ENCODE data around the gene BABAM2.

Gene BABAM2

DNA sequence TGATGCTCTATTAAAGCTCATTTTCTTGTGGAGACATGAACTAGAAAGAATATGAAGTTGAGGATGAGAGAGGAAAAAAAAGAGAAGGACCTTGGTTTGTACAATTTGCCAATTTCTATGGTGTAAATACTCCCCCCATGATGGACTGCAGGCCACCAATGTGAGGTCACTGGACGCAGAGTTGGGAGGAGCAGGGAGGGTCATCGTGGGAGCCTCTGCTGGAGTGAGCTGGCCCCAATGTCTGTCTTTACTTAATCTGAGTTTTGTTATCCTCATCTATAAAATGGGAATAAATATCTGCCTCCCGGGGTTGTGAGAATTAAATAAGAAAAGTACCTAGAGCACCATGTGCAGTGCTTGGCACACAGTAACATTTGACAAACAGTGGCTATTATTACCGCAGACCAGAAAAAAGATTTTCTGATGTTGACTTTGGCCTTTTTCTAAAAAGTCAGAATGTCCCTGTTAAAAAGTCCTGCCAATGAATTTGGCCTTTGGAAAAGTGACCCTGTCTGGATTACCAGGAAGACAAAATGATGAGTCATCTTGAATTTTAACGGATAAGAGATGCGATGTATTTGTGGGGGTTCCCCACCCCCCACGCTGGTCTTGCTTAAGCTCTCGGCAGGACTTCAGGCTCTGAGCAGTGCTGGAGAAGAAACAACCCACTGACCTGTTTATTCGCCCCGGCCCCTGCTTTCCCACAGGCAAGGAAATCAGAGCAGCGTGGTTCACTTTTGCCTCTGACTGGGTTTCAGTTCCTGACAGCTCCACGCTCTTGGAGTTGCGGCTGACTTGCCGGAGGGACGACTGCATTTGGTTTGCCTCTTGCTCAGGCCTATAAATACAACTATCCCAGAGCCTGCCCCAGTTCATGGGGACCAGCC is 451.8 kb downstream of the BABAM2 start:
- H3K4me3 ChIP-seq (replicated peaks in 1 of 2; ENCODE audit: low read depth in 2 of 2, low read length in 2 of 2): no peak overlapping the region
- DNase-seq (ENCODE audit: low read depth in 2 of 2): peak; percentile 80 to 96
- TF ChIP-seq, protein P1, sequence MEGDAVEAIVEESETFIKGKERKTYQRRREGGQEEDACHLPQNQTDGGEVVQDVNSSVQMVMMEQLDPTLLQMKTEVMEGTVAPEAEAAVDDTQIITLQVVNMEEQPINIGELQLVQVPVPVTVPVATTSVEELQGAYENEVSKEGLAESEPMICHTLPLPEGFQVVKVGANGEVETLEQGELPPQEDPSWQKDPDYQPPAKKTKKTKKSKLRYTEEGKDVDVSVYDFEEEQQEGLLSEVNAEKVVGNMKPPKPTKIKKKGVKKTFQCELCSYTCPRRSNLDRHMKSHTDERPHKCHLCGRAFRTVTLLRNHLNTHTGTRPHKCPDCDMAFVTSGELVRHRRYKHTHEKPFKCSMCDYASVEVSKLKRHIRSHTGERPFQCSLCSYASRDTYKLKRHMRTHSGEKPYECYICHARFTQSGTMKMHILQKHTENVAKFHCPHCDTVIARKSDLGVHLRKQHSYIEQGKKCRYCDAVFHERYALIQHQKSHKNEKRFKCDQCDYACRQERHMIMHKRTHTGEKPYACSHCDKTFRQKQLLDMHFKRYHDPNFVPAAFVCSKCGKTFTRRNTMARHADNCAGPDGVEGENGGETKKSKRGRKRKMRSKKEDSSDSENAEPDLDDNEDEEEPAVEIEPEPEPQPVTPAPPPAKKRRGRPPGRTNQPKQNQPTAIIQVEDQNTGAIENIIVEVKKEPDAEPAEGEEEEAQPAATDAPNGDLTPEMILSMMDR (IDR thresholded peaks at IDR 0.05; ENCODE audit: low read depth, low read length): no peak

DNA sequence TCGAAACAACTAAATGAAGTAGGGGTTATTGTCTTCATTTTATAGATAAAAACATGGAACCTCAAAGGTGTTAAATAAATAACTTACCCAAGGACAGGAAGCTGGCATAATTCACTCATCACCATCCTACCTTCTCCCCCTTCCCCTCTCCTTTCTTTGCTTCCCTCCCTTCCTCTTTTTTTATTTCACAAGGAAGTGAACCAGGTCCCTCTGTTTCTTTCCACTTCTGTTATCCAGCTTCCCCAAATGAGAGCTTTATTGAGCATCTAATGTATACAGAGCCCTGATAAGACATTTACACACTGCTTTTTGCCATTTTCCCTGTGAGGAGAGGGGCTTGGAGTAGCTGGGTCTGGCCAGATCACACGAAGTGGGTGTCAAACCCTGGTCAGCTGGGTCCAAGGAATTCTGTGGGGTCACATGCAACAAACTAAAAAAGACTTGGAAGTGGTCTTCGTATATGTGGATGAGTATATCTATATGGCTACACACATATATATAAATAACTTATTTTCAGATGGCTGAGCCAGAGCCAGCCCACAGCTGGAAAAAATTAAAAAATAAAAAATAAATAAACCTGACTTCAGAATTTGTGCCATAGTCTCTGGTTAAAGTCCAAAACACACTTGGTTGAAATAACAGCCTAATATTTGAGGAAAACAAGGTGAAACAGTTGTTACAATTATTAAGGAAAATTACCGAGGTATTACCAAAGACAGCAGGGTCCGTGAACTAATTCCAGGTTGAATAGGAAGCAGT is 452.8 kb downstream of the BABAM2 start:
- DNase-seq (ENCODE audit: low read depth in 2 of 2): no peak
- TF ChIP-seq, protein P1 (IDR thresholded peaks at IDR 0.05; ENCODE audit: low read depth, low read length): no peak
- H3K4me3 ChIP-seq (replicated peaks in 1 of 2; ENCODE audit: low read depth in 2 of 2, low read length in 2 of 2): no peak overlapping the region

DNA sequence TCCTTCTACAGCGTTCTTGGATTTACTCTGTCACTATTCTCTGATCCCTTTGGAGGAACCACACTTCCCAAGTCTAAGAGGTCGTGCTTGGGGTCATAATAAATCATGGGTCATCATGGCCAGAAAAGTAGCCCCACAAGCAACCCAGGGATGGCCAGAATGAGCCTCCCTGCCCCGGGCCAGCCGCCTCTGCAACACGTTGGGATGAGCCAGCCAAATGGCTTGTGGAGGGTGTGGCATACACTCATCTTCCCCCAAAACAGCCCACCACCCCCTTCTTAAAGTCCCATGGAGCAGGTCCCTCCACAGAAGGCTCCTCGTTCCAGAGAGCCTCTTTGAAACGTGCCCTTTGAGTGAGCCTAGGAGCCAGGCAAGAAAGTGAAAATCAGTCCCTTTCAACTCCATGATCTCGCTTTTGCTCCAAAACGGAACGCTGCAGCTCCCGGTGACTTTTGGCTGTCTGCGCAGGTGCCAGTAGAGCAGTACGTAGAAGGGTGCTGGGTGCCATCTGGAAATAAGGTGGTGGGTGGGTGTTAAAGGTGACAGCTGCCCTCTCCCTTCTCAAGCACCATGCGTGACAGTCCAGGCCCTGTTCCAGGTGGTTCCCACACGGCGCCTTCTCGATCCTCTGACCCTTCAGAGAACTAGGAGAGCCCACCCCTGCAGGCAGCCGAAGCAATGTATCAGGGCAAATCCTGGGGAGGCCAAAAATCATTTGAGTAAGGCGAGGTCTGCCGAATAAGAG is 453.6 kb downstream of the BABAM2 start:
- no peak for DNase-seq (ENCODE audit: low read depth in 2 of 2)
- TF ChIP-seq, protein P1 (IDR thresholded peaks at IDR 0.05; ENCODE audit: low read depth, low read length): no peak

DNA sequence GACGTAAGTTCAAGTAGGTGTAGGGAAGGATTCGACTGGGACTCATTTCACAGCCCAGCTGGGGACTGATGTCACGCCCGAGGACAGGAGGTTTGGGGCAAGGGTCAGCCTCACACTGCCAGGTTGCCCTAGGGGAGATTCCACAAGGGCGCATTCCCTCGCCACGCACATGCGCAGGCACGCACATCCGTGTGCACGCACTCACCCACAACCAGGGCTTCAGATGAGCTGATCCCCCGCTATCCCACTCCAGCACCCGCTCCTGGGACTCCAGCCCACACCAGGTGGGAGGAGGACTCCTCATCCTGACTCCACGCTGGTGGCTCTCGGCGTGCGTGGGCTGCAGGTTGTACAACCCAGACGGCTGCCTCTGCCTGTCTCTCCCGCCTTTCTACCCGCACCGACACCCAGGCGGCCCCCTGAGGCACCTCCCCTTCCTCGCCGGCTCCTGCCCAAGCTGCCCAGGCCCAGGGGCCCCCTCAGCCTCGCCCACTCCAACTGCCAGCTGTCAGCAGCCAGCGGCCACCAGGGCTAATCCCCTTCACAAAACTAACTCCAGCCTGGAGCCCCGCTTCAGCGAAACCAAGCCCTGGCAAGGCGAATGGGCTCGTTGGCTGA is 454.3 kb downstream of the BABAM2 start:
- DNase-seq (ENCODE audit: low read depth in 2 of 2): no peak
- TF ChIP-seq, protein P1 (IDR thresholded peaks at IDR 0.05; ENCODE audit: low read depth, low read length): no peak
- no peak overlapping the region for H3K4me3 ChIP-seq (replicated peaks in 1 of 2; ENCODE audit: low read depth in 2 of 2, low read length in 2 of 2)

More for the DNA sequence above, 453.6 kb downstream of the BABAM2 start:
- H3K4me3 ChIP-seq (replicated peaks in 1 of 2; ENCODE audit: low read depth in 2 of 2, low read length in 2 of 2): no peak overlapping the region

DNA sequence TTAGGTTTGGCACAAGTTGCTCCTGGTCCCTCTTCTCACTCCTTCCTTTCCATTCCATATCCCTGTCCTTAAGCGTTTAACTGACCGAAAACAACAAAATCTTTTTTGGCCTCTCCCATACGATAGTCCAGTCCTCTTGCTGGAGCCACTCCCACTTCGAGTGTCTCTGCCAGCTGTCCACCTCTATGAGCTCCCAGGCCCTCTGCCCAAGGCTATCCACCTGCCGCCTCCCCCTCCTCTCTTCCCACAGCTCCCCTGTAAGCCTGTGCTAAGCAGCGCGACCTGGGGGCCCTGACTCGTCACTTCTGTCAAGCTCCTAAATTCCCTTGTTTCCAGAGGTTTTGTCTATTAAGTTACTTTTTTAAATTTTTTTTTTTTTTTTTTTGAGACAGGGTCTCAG is 455.1 kb downstream of the BABAM2 start:
- no peak overlapping the region for H3K4me3 ChIP-seq (replicated peaks in 1 of 2; ENCODE audit: low read depth in 2 of 2, low read length in 2 of 2)
- TF ChIP-seq, protein P1 (IDR thresholded peaks at IDR 0.05; ENCODE audit: low read depth, low read length): no peak
- no peak for DNase-seq (ENCODE audit: low read depth in 2 of 2)

DNA sequence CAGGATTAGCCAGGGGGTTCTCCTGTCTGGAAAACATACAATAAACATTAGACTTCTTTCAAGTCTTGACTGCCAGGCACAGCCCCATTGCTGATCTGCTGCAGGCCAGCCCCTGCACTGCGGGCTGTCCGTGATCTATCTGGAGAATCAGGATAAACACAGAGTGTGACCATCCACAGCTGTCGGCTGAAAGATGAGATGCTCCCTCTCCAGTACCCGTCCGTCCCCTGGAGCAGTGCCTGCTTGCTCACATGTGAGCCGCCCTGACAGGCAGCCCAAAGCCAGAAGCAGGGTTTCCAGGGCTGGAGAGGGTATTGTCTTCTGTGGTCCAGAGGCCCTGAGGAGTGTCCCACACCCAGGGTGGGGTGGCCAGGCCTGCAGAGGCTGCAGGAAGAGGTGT is 456.1 kb downstream of the BABAM2 start:
- no peak overlapping the region for H3K4me3 ChIP-seq (replicated peaks in 1 of 2; ENCODE audit: low read depth in 2 of 2, low read length in 2 of 2)
- no peak for DNase-seq (ENCODE audit: low read depth in 2 of 2)
- TF ChIP-seq, protein P1 (IDR thresholded peaks at IDR 0.05; ENCODE audit: low read depth, low read length): no peak

Data from cardiac fibroblast (primary cell).